Retinal pigment epithelial cell (primary cell): ENCODE results near the gene GPX5.

Experiments
- DNase-seq: peaks from one replicate; pipeline ENCODE4 v3.0.0-alpha.2; 2010; ENCODE audit warnings: low read depth
- H3K4me3 ChIP-seq: 2 replicates; pipeline ENCODE4 v1.5.1; 2011; ENCODE audit warnings: mild to moderate bottlenecking, low read length, control low read depth, moderate library complexity
- CTCF ChIP-seq: conservative IDR thresholded peaks from 2 replicates; pipeline ENCODE4 v1.5.1; 2011; ENCODE audit warnings: low read depth, low read length, control low read depth, inconsistent platforms

Gene GPX5

GRCh38 chr6:28563430-28564095 is 37.9 kb downstream of the GPX5 start:
- H3K4me3 ChIP-seq: no peak overlapping the region
- no peak for DNase-seq
- TF ChIP-seq CTCF: no peak

GRCh38 chr6:28565823-28566526 is 40.3 kb downstream of the GPX5 start:
- DNase-seq: no peak
- no peak overlapping the region for H3K4me3 ChIP-seq
- no peak for TF ChIP-seq CTCF

GRCh38 chr6:28566527-28567252 is 41.0 kb downstream of the GPX5 start:
- no peak for DNase-seq
- no peak for TF ChIP-seq CTCF
- H3K4me3 ChIP-seq: no peak overlapping the region

- H3K4me3 ChIP-seq: no peak overlapping the region
- TF ChIP-seq CTCF: no peak
Measured at GRCh38 chr6:28567506-28567905, 41.8 kb downstream of the GPX5 start.

GRCh38 chr6:28568515-28569108 is 42.9 kb downstream of the GPX5 start:
- no peak overlapping the region for H3K4me3 ChIP-seq
- no peak for DNase-seq
- no peak for TF ChIP-seq CTCF

More at GRCh38 chr6:28567506-28567905, 41.8 kb downstream of the GPX5 start:
- no peak for DNase-seq

- no peak overlapping the region for H3K4me3 ChIP-seq
- no peak for DNase-seq
- TF ChIP-seq CTCF: no peak
Measured at GRCh38 chr6:28569748-28570147, 44.1 kb downstream of the GPX5 start.
